Sigmoid colon (tissue), 3 donors: Measurements from ENCODE around the gene ATXN10.

Experiments
- POLR2A ChIP-seq, 2 donors: fragments of 450-650 bp; IDR thresholded peaks; one replicate each; pipeline ENCODE4 v1.6.1; 2016; ENCODE audit warnings: antibody characterized with exemption in 2 of 2, mild to moderate bottlenecking in 2 of 2, moderate library complexity in 2 of 2
- TF ChIP-seq, protein P1 (sequence below), 4 experiments: fragments of 450-650 bp in 3 of 4; fragments of 200-600 bp in 1 of 4; IDR thresholded peaks; one replicate each; pipeline ENCODE4 v1.5.1; 2016 to 2019; ENCODE audit warnings: antibody characterized with exemption in 4 of 4, mild to moderate bottlenecking in 3 of 4, moderate library complexity in 2 of 4

DNA sequence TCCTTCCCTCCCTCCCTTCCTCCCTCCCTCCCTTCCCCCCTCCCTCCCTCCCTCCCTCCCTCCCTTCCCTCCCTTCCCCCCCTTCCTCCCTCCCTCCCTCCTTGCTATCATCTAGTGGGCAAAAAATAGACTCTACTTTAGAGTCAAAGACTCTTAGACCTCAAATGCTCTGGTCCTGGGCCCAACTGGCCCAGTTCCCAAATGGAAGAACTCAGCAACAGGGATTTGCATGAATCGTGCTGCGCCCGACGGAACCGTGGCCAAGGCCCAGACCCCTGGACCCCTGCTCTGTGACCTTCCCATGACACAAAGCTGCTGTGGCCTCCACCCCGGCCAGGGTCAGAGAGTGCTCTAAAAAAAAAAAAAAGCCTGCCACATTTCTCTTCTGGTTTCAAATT is 207.9 kb downstream of the ATXN10 start:
- TF ChIP-seq, protein P1, sequence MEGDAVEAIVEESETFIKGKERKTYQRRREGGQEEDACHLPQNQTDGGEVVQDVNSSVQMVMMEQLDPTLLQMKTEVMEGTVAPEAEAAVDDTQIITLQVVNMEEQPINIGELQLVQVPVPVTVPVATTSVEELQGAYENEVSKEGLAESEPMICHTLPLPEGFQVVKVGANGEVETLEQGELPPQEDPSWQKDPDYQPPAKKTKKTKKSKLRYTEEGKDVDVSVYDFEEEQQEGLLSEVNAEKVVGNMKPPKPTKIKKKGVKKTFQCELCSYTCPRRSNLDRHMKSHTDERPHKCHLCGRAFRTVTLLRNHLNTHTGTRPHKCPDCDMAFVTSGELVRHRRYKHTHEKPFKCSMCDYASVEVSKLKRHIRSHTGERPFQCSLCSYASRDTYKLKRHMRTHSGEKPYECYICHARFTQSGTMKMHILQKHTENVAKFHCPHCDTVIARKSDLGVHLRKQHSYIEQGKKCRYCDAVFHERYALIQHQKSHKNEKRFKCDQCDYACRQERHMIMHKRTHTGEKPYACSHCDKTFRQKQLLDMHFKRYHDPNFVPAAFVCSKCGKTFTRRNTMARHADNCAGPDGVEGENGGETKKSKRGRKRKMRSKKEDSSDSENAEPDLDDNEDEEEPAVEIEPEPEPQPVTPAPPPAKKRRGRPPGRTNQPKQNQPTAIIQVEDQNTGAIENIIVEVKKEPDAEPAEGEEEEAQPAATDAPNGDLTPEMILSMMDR (IDR thresholded peaks at IDR 0.05), result no peak
- no peak for TF ChIP-seq POLR2A (IDR thresholded peaks at IDR 0.05)
